Lung (tissue), 12 donors: Measurements from ENCODE around the gene BUD23. TPM values are rescaled to one million over a fixed set of nuclear protein-coding genes. Genes with fewer than 3 reads are reported as not detected.
"Not testable (repeated sequence)": the region's sequence is repeated elsewhere in the genome, so short reads cannot be mapped to it uniquely, and the experiment has no call there.

ENCODE experiments used
- ATAC-seq: fragments of 200-7000 bp; cut with Tn5 transposase; one replicate; pipeline ENCODE4 v1.9.1; 2020; ENCODE audit warnings: moderate number of reproducible peaks; ENCODE audit not compliant: insufficient read depth, low FRiP score
- DNase-seq, 3 donors: peaks; one replicate each; pipeline ENCODE4 v3.0.0-alpha.2; 2013 to 2017
- H3K27ac ChIP-seq, 2 donors: one replicate each; pipeline ENCODE4 v1.5.1; 2013; ENCODE audit warnings: mild to moderate bottlenecking in 2 of 2, moderate library complexity in 2 of 2, control low read depth in 1 of 2, inconsistent platforms in 1 of 2, low read depth in 1 of 2, low read length in 1 of 2
- H3K27me3 ChIP-seq, 3 donors: one replicate each; pipeline ENCODE4 v1.5.1; 2013; ENCODE audit warnings: low read length in 2 of 3; ENCODE audit not compliant: control insufficient read depth in 3 of 3, insufficient read depth in 3 of 3
- H3K36me3 ChIP-seq, 4 donors: one replicate each; pipeline ENCODE4 v1.5.1; 2013; ENCODE audit warnings: low read length in 4 of 4, mild to moderate bottlenecking in 1 of 4, moderate library complexity in 1 of 4; ENCODE audit not compliant: control insufficient read depth in 4 of 4, insufficient read depth in 4 of 4
- H3K4me1 ChIP-seq, 5 donors: one replicate each; pipeline ENCODE4 v1.5.1; 2013; ENCODE audit warnings: low read length in 5 of 5, mild to moderate bottlenecking in 2 of 5, moderate library complexity in 1 of 5; ENCODE audit not compliant: control insufficient read depth in 5 of 5, insufficient read depth in 5 of 5
- H3K4me3 ChIP-seq: one replicate; pipeline ENCODE4 v1.5.1; 2013; ENCODE audit warnings: mild to moderate bottlenecking, control low read depth, moderate library complexity
- H3K9ac ChIP-seq, 2 donors: one replicate each; pipeline ENCODE4 v1.5.1; 2013; ENCODE audit warnings: low read length in 2 of 2, control low read depth in 1 of 2; ENCODE audit not compliant: insufficient read depth in 1 of 2
- H3K9me3 ChIP-seq, 4 donors: one replicate each; pipeline ENCODE4 v1.5.1; 2013; ENCODE audit warnings: low read length in 3 of 4, mild to moderate bottlenecking in 1 of 4, moderate library complexity in 1 of 4; ENCODE audit not compliant: control insufficient read depth in 4 of 4, insufficient read depth in 3 of 4
- WGBS, 2 donors: extraction: QIAGEN DNeasy Blood & Tissue Kit; methylation state at CpG; one replicate each; pipeline ENCODE4 v1.1.7; 2013; 5-methylcytosine and 5-hydroxymethylcytosine counted together
- polyA plus RNA-seq, 2 donors: library from polyadenylated mRNA; stranded (reverse); fragments of 200-250 nt; gene quantifications; one replicate each; pipeline ENCODE4 v1.2.1, GENCODE V29; 2013
- total RNA-seq, 2 donors: library from RNA; depleted of rRNA in 1 of 2; stranded (reverse); fragments of >200 nt in 1 of 2; gene quantifications; one replicate each; pipeline ENCODE4 v1.2.1, GENCODE V29; 2014 to 2021
- TF ChIP-seq, protein P1 (sequence below): IDR thresholded peaks from 2 replicates; pipeline ENCODE4 v1.5.1; 2012; ENCODE audit warnings: mild to moderate bottlenecking; ENCODE audit errors: control extremely low read depth, extremely low read depth
- donor health status: control.
- donor health status: control.
- donor health status: Bipolar disorder and iron deficiency.
- donor health status: healthy.
- donor health status: DM: yes; HTN: yes; CAD: no.

Gene BUD23
- total and polyA plus RNA-seq, 4 donors = 33.5 to 118 (median 74.2) TPM

DNA sequence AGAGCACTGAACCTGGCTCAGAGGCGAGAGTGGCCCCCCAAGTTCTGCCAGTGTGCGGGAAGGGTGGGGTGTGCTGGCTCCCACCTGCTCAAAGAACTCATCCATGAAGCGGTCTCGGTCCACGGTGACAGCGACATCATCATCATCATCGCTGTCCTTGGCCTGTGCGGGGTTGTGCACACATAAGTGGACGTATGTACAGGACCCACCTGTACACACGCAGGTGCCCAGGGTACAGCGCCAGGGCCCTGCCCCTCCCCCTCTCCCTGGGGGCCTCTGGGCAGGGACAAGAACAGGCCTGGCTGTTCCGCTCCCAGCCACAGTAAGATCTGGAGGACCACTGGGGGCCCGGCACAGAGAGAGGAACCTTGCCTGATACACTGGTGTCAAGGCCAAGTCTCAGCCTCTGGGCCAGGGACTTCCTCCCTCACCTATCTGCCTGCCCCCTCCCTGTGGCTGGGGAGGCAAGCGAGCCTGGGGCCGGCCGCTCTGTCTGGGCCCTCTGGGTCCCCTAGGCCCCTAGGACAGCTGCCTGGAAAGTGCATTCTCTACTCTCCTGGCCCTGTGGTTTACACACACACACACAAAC is 25.7 kb downstream of the BUD23 start:
- DNase-seq (no peak), ATAC-seq (no peak)
- H3K27ac ChIP-seq = no peak overlapping the region
- H3K4me3 ChIP-seq = no peak overlapping the region
- H3K36me3 ChIP-seq = peaks cover 0 to 5% (median 0%) of the 10 kb centered on the region in 4 donors
- WGBS, 2 donors = 91 to 95% methylated on average over 16 of the region's 16 CpGs
- no peaks in the 10 kb centered on the region for H3K9me3 ChIP-seq
- no peaks in the 10 kb centered on the region for H3K27me3 ChIP-seq
- TF ChIP-seq, protein P1, sequence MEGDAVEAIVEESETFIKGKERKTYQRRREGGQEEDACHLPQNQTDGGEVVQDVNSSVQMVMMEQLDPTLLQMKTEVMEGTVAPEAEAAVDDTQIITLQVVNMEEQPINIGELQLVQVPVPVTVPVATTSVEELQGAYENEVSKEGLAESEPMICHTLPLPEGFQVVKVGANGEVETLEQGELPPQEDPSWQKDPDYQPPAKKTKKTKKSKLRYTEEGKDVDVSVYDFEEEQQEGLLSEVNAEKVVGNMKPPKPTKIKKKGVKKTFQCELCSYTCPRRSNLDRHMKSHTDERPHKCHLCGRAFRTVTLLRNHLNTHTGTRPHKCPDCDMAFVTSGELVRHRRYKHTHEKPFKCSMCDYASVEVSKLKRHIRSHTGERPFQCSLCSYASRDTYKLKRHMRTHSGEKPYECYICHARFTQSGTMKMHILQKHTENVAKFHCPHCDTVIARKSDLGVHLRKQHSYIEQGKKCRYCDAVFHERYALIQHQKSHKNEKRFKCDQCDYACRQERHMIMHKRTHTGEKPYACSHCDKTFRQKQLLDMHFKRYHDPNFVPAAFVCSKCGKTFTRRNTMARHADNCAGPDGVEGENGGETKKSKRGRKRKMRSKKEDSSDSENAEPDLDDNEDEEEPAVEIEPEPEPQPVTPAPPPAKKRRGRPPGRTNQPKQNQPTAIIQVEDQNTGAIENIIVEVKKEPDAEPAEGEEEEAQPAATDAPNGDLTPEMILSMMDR = no peak
- H3K9ac ChIP-seq = no peak overlapping the region
- H3K4me1 ChIP-seq = peaks cover 0 to 8% (median 0%) of the 10 kb centered on the region in 5 donors

GRCh38 chr7:73712773-73713172 is 29.4 kb downstream of the BUD23 start:
- Histone ChIP-seq H3K9me3 (no peaks in the 10 kb centered on the region), H3K36me3 (peaks cover 0 to 5% (median 0%) of the 10 kb centered on the region in 4 donors), H3K27ac (no peak overlapping the region), H3K4me3 (no peak overlapping the region), H3K4me1 (peaks cover 0 to 13% (median 7%) of the 10 kb centered on the region in 5 donors), H3K27me3 (no peaks in the 10 kb centered on the region), H3K9ac (no peak overlapping the region)
- ATAC-seq (no peak), DNase-seq (no peak)
- TF ChIP-seq, protein P1 = no peak
- 56 to 81% methylated on average over 1 of the region's 1 CpG for WGBS, 2 donors

- ATAC-seq, H3K27ac ChIP-seq, DNase-seq, H3K4me3 ChIP-seq, H3K9me3 ChIP-seq, H3K36me3 ChIP-seq, H3K27me3 ChIP-seq, H3K9ac ChIP-seq: not testable (repeated sequence)
- peaks cover 0 to 14% (median 8%) of the 10 kb centered on the region in 5 donors for H3K4me1 ChIP-seq
- WGBS, 2 donors = 93 to 98% methylated on average over 6 of the region's 6 CpGs
Measured at GRCh38 chr7:73713319-73713718, 29.9 kb downstream of the BUD23 start.

DNA sequence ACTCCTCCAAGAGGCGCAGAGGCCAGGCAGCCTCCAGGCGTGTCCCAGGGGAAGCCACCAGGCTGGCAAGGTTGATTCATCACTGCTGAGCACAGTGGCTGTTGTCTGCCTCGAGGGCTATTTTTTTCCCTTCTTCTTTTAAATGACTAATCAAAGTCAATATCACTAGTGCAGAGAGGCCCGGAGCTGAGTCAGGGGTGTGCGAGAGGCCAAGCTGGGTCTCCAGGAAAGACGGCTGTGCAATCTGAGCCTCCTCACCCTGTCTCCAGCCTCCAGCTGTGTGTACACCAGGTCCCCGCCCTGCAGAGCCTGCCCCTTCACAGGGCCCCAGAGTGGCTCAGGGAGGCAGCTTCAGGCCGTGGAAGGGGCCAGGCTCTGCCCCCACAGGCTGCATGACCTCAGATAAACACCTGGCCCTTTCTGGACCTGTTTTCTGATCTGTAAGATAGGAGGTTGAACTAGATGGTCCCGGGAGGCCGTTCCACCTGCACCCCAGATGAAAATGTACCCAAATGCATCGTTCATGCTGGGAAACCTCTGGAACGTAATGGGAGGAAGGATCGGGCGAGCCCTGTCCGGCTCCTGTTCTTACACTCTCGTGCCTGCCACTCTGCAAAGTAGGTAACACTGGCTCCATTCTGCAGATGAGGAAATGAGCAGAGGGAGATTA is 32.4 kb downstream of the BUD23 start:
- Histone ChIP-seq H3K4me1 (peaks cover 0 to 20% (median 13%) of the 10 kb centered on the region in 5 donors), H3K36me3 (no peaks in the 10 kb centered on the region), H3K4me3 (no peak overlapping the region), H3K27me3 (no peaks in the 10 kb centered on the region), H3K9ac (no peak overlapping the region), H3K27ac (no peak overlapping the region), H3K9me3 (no peaks in the 10 kb centered on the region)
- TF ChIP-seq, protein P1 = no peak
- DNase-seq = peak; percentile 25 to 43 (median 42)
- 45 to 66% methylated on average over 16 of the region's 16 CpGs for WGBS, 2 donors
- no peak for ATAC-seq
